OCI-M1 (cell line): ENCODE measurements around the gene TMEM30B.
"Not testable (repeated sequence)": the region's sequence is repeated elsewhere in the genome, so short reads cannot be mapped to it uniquely, and the experiment has no call there.

Experiments used
- DNase-seq: peaks from one replicate; lab custom pipeline; 2025; lab: John Stamatoyannopoulos, UW

The TMEM30B gene

DNA sequence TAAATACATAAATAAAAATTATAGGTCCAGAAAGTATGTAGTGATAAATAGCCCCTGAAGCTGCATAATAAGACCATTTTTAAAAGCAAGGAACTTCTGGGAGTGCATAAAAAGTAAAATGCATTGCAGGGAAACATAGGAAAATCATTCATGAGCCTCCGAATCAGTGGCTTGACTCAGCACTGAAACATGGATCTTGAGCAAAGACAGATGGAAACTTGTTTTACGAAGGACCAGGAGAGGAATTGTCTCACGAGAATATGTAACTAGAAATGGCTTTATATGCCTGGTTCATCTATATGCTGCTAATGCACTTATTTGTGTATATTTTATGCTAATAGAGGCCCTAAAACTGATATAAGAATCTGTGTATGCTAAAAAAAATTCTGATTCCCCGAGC is 14.7 kb downstream of the TMEM30B start:
- no peak for DNase-seq

DNA sequence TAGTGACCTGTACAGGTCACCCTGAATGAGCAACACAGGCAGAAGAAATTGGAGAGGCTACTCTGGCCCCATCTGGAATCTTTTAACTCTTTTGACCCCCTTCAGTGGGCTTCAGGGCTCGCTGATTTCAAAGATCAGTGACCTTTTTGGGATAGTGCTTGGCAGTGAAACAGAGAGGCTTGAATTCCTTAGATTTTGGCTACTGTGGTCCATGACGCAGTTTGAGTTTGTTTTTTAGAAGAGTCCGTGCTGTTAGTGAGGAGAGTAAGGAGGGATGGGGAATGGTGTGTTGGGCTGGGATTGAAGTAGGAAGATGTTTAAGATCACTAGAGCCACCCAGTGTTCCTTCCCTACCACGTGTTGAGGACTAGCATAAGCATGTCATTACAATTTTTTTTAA is 16.5 kb downstream of the TMEM30B start:
- DNase-seq: no peak

DNA sequence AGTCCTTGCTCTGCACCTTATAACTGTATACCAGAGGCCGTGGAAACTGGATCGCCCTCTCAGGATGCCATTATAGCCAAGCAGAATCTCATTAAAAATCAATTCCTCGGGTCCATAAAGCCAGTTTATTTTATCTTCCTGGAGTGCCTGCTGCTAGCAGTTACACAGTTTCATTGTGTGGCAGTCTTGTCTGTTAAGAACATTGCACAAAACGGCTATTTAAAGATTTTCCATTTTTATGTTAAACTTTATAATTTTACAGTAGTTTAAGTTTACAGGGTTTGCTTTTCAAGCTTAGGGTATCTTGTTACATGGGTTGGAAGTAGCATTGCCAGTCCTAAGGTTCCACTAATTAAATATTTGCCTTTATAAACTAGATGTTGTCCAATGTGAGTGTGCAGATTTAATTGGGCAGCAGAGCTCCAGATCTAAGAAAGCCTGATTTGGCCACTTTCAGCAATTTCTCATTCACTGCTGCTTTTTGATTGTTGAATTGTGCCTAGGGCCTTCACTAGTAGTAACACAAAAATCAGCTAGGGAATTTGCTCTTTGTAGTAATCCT is 17.0 kb downstream of the TMEM30B start:
- no peak for DNase-seq

DNA sequence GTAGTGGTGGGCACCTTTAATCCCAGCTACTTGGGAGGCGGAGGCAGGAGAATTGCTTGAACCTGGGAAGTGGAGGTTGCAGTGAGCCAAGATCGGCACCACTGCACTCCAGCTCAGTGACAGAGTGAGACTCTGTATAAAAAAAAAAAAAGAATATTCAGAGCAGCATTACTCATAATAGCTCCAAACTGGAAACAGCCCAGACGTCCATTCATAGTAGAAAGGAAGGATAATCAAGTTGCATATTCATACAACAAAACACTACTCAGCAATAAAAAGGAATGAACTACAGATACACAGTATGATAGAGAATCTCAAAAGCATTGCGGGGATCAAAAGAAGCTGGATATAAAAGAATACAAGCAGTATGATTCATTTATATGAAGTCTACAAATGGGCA is 19.1 kb downstream of the TMEM30B start:
- DNase-seq: no peak

DNA sequence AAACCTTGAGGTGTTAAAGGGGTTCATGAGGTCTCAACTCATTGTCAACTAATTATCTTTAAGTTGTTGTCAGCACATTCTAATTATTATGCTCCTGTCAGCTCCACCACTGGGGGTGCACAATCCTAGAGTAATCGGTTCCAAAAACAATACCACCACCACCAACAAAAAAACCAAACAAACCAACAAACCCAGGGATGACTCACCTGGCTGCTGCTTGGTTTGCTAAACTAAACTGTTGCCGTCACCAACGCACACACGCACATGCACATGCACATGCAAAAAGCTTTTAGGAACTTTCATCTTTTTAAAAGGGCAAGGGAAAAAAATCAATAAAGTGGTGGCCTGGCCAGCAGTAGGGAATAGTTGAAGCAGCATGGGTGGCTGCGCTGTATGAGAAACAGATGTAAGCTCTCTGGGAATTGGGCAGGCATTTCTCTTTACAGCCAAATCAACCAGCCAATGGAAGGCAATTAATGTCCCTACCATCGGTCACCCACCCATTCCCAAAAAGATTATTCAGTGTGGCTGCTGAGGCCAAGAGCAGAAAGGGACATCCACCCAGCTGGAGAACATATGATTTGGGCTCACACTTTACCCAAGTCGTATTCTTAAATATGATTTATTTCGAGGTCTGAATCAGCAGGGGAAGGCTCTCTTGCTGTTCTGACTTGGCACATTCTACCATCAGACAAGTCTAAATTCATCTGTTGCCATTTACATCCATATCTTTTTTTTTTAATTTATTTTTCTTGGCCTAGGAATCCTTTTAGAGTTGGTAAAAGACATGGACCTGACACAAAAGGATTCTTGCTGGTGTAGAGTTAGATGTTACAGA is 20.0 kb downstream of the TMEM30B start:
- no peak for DNase-seq

GRCh38 chr14:61258985-61259384 is 22.2 kb downstream of the TMEM30B start:
- DNase-seq: no peak

DNA sequence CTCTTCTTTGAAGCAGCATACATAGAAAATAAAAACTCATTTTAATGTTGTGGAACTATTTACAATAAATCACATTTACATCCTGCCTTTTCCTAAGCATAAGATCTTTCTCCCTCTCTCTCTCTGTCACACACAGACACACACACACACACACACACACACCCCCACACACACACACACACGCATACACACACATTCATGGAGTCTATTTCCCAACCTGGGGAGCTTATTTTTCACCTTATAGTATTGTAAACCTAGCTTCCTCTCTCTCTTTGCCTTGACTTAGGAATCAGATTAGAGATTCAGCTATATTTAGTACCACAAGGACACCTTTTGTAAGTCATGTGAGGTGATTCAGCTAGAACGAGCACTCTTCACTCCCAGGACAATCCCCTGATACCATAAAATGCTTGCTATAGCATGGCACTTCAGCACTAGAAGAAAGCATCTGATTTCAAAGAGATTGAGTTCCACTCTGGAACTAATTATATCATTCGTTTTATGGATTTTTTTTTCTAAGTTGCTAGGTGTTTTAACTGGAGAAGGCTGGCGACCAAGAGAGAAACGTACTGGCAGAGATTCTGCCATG is 23.6 kb downstream of the TMEM30B start:
- DNase-seq: no peak

DNA sequence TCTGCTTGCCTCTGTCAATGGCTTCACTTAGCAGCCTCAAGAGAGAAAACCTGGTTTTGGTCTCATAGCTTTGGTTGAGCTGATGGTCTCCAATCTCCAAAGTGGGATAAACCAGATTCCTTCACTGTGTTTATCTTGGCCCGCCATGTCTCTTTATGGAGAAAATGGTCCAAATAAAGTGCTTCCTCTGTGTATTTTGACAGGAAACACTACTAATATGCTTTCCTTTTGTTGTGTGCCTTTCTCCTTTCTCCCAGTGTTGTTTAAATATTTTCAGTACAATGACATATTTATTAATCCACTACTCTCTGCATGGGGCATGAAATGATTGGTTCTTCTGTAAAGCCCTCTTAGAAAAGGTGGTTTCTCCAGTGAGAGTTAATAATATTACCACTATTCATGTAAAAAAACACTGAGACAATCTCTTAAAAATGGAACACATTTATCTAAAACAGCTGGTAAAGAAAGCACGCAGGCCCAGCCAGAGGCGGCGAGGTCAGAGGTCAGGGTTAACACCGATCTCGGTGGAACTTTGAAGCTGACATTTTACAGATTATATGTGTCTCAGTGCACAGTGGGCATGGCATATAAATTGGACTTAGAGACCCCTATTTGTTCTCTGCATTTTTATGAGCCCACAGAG is 24.2 kb downstream of the TMEM30B start:
- no peak for DNase-seq

DNA sequence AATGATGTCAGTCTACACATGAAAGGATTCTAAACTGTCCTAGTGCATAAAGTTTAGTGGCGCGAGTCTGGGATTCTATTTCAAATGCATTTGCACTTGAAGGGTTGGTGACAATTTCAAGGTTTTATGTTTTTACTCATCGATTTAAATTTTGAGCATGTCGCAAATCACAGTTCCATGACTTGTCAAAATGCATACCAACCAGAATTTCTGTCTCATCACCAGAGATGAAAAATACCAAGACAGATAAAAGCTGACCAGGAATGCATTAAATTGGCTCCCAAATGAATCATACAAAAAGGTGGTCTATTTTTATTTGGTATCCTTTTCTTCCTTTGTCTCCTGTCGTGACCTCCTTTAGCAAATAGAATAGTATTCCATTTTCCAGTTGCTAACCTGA is 25.2 kb downstream of the TMEM30B start:
- DNase-seq: no peak

- no peak for DNase-seq
These were observed 26.2 kb downstream of the TMEM30B start for GRCh38 chr14:61254808-61255526.

- peak; percentile 55 for DNase-seq
These were observed 27.9 kb downstream of the TMEM30B start for GRCh38 chr14:61253064-61253738.

- peak; percentile 80 for DNase-seq
These were observed 28.6 kb downstream of the TMEM30B start for GRCh38 chr14:61252369-61253063.

DNA sequence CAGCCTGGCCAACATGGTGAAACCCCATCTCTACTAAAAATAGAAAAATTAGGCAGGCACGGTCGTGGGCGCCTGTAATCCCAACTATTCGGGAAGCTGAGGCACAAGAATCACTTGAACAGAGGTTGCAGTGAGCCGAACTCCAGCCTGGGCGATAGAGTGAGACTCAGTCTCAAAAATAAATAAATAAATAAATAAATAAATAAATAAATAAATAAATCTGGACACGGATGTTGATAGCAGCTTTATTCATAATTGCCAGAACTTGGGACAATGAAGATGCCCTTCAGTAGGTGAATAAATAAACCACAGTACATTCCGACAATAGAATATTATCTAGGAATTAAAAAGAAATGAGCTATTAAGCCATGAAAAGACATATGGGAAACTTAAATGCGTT is 31.1 kb downstream of the TMEM30B start:
- no peak for DNase-seq

GRCh38 chr14:61247935-61248334 is 33.2 kb downstream of the TMEM30B start:
- DNase-seq: no peak

DNA sequence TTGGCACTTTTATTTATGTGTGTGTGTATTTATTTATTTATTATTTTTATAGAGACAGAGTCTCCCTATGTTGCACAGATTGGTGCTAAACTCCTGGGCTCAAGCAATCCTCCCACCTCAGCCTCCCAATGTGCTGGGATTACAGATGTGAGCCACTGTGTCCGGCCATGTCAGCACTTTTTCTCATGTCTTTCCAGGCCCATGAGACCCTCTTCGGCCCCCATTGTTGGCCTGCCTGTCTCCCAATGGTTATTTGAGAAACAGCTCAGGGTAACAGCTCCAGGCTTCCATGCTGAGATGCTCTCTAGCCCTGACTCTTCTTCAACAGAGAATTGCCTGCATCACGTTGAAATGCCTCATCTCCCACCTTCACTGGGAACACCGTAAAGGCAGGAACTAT is 34.4 kb downstream of the TMEM30B start:
- no peak for DNase-seq

DNA sequence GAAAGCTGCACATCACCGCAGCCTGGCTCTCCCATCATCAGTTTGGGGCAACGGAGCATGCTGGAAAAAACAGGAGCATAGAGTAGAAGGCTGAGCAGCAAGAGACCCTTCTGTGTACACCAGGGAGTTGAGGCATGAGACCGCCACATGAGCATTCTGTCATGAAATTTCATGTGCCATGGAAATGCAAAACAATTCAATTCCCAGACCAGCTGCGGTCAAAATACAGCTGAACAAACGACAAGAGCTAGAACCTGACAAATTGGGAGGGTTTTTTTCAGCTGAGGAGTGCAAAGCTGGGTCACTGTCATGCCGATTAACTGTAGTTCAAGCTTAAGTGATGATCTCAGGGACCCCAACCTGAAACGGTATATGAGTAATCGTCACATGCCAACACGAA is 37.1 kb downstream of the TMEM30B start:
- DNase-seq: no peak

DNA sequence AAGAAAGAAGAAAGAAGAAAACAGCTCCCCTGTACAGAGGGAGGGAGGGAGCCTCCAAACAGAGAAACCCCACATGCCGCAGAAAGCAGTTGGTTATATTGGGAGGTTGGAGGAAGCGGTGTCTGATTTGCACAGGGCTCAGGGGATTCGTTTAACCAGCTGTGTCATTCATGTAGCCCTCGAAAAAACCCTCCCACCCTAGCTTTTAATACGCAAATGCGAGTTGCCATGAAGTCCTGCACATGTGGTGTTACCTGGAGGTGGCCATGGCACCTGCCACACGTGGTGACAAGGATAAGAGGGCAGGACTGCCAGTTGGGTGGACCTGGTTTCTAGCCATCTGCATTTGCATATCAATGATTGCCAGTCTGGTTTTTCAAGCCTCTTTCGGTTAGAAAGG is 40.9 kb downstream of the TMEM30B start:
- DNase-seq: no peak

GRCh38 chr14:61239285-61239684 is 41.9 kb downstream of the TMEM30B start:
- not testable (repeated sequence) for DNase-seq

- DNase-seq: no peak
These were observed 42.4 kb downstream of the TMEM30B start for GRCh38 chr14:61238611-61239245.

GRCh38 chr14:61234215-61234916 is 46.8 kb downstream of the TMEM30B start:
- DNase-seq: no peak
